Measurements from ENCODE around the gene HOXB3. TPM values are rescaled to one million over a fixed set of nuclear protein-coding genes. Genes with fewer than 3 reads are reported as not detected.

Gene HOXB3
- total RNA-seq, 4 donors from 2014 or later, result 3.7 to 14.1 (median 9.4) TPM

DNA sequence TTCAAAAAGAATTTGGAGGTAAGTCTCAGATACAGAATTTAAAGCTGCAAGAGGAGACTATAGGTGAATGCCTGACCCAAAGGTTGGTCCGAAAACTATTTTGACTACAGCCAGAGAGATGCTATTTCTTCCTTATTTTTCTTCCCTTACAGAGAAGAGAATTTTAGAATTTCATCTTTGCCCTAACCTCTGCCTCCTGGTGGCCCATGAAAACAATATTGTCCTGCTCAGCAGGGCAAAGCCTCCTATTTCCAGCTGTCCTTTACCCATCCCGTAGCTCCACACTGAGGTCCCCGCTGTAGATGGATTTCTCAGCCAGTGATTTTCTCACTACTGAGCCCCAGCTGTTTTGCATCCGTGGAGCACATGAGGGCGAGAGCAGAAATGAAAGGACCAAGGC, 83.8 kb downstream of the HOXB3 start:
- peaks cover 0 to 49% of the 10 kb centered on the region in 2 donors for H3K27me3 ChIP-seq
- H3K4me3 ChIP-seq, result no peak overlapping the region
- no peak overlapping the region for H3K27ac ChIP-seq
- H3K9me3 ChIP-seq, result no peaks in the 10 kb centered on the region
- DNase-seq (ENCODE audit: low spot score in 2 of 2), result no peak
- H3K4me1 ChIP-seq, result no peaks in the 10 kb centered on the region
- TF ChIP-seq CTCF (IDR thresholded peaks at IDR 0.05) (no peak), POLR2A (IDR thresholded peaks at IDR 0.05) (no peak), EP300 (IDR thresholded peaks at IDR 0.05) (no peak)
- 65 to 70% methylated on average over 5 of the region's 5 CpGs for WGBS, 2 donors
- no peaks in the 10 kb centered on the region for H3K36me3 ChIP-seq

DNA sequence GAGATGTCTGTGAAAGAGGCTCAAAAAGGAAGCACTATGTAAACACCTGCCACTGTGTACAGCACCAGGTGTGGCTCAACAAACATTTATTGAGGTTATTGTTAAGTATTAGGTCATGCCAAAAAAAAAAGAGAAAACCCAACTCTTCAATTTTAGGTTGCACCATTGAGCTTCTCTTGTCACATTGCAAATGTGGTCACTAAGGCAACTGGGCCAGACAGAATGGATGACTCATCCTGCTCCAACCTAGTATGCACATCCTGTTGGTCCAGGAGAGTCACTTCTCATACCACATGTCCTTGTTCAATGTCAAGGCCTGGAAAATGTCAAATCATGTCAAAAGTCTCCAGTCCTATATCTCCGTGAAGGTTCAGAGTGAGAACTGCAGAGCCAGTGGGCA, 84.3 kb downstream of the HOXB3 start:
- Histone ChIP-seq H3K36me3 (no peaks in the 10 kb centered on the region), H3K4me1 (no peaks in the 10 kb centered on the region), H3K27me3 (peaks cover 0 to 49% of the 10 kb centered on the region in 2 donors), H3K9me3 (no peaks in the 10 kb centered on the region), H3K4me3 (no peak overlapping the region), H3K27ac (no peak overlapping the region)
- no peak for DNase-seq (ENCODE audit: low spot score in 2 of 2)
- 57 to 81% methylated on average over 1 of the region's 1 CpG for WGBS, 2 donors
- TF ChIP-seq CTCF (IDR thresholded peaks at IDR 0.05) (no peak), POLR2A (IDR thresholded peaks at IDR 0.05) (no peak), EP300 (IDR thresholded peaks at IDR 0.05) (no peak)

- 92% methylated on average over 2 of the region's 2 CpGs for WGBS, 2 donors
- TF ChIP-seq POLR2A (IDR thresholded peaks at IDR 0.05) (no peak), CTCF (IDR thresholded peaks at IDR 0.05) (no peak), EP300 (IDR thresholded peaks at IDR 0.05) (no peak)
- no peaks in the 10 kb centered on the region for H3K36me3 ChIP-seq
- H3K27ac ChIP-seq, result no peak overlapping the region
- H3K4me1 ChIP-seq, result no peaks in the 10 kb centered on the region
- no peak overlapping the region for H3K4me3 ChIP-seq
- no peak for DNase-seq (ENCODE audit: low spot score in 2 of 2)
- H3K9me3 ChIP-seq, result no peaks in the 10 kb centered on the region
- H3K27me3 ChIP-seq, result peaks cover 0 to 49% of the 10 kb centered on the region in 2 donors
Measured at GRCh38 chr17:48504953-48505352, 85.1 kb downstream of the HOXB3 start.

DNA sequence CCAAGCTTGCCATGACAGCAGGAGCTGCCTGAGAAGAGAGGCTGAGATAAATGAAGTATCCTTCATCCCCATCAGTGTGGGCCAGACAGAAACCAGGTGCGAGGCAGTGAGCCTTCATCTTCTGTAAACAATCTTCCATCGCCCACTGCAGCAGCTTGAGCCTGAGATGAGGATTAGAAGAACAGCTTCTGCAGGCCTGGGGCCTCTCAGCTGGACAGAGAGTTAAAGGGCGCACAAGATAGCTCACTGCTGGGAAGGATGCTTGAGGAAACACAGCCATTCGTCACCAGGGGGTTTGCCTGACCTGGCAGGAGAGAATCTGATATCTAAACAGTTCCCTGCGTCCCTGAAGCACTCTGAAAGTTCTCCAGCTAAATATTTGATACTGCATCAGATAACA, 86.3 kb downstream of the HOXB3 start:
- no peak for TF ChIP-seq POLR2A (IDR thresholded peaks at IDR 0.05)
- TF ChIP-seq CTCF (IDR thresholded peaks at IDR 0.05), result no peak
- no peak for TF ChIP-seq EP300 (IDR thresholded peaks at IDR 0.05)
- Histone ChIP-seq H3K4me1 (no peaks in the 10 kb centered on the region), H3K36me3 (no peaks in the 10 kb centered on the region), H3K4me3 (no peak overlapping the region), H3K27me3 (peaks cover 0 to 48% of the 10 kb centered on the region in 2 donors), H3K27ac (no peak overlapping the region), H3K9me3 (no peaks in the 10 kb centered on the region)
- DNase-seq (ENCODE audit: low spot score in 2 of 2), result no peak
- 65 to 73% methylated on average over 5 of the region's 5 CpGs for WGBS, 2 donors

DNA sequence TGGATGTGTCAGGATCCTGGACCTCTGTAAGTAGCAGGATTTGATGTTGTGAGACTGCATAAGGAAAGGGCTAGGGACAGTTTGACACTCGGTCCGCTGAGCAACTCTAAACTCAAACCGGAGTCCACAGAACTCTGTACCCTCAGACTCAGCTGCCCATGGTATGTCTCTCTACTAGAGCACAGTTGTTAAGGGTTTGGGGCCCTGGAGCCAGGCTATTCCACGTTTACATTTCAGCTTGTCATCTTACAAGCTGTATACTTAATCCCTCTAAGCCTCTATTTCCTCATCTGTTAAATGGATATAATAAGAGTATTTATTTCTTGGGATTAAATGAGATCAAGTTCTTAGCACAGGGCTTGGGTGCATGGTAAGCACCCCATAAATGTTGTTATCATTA, 87.1 kb downstream of the HOXB3 start:
- Histone ChIP-seq H3K4me3 (no peak overlapping the region), H3K4me1 (no peaks in the 10 kb centered on the region), H3K36me3 (no peaks in the 10 kb centered on the region), H3K9me3 (no peaks in the 10 kb centered on the region), H3K27me3 (peaks cover 0 to 48% of the 10 kb centered on the region in 2 donors), H3K27ac (no peak overlapping the region)
- TF ChIP-seq CTCF (IDR thresholded peaks at IDR 0.05) (no peak), POLR2A (IDR thresholded peaks at IDR 0.05) (no peak), EP300 (IDR thresholded peaks at IDR 0.05) (no peak)
- 53 to 76% methylated on average over 4 of the region's 4 CpGs for WGBS, 2 donors
- no peak for DNase-seq (ENCODE audit: low spot score in 2 of 2)
